MCF 10A (cell line): Measurements from ENCODE around the gene SHCBP1L. TPM values are rescaled to one million over a fixed set of nuclear protein-coding genes. Genes with fewer than 3 reads are reported as not detected.
A peak's percentile ranks its signal among the peaks of the same experiment; 100 is the strongest.

Experiments
- BruUV-seq: library from RNA; stranded (reverse); fragments of 400-500 nt; replicated peaks from 2 replicates; lab custom pipeline; 2021; lab: Mats Ljungman, UMichigan
- CTCF ChIA-PET: fragments of 300-600 bp; sonication (Branson Sonifier 250); formaldehyde crosslinking; extraction: SDS; loops from one replicate; lab custom pipeline; 2021; ENCODE audit warnings: antibody characterized with exemption, inconsistent platforms; lab: Yijun Ruan, JAX
- POLR2A ChIA-PET: fragments of 300-600, 350-650 bp; sonication (Branson Sonifier 250); formaldehyde crosslinking; extraction: SDS; loops from one replicate; lab custom pipeline; 2020; ENCODE audit warnings: antibody characterized with exemption, inconsistent platforms; lab: Yijun Ruan, JAX
- DNase-seq: peaks from one replicate; pipeline ENCODE4 v3.0.0-alpha.2; 2018; ENCODE audit not compliant: unreplicated experiment
- H3K27ac Mint-ChIP-seq: one replicate; pipeline ENCODE4 v1.8.0; 2022; ENCODE audit warnings: mild to moderate bottlenecking, low read depth, mixed read lengths; ENCODE audit not compliant: unreplicated experiment
- H3K27me3 Mint-ChIP-seq: one replicate; pipeline ENCODE4 v1.8.0; 2022; ENCODE audit warnings: mixed read lengths; ENCODE audit not compliant: insufficient read depth, unreplicated experiment
- H3K36me3 Mint-ChIP-seq: one replicate; pipeline ENCODE4 v1.8.0; 2022; ENCODE audit warnings: mild to moderate bottlenecking, moderate library complexity, mixed read lengths; ENCODE audit not compliant: insufficient read depth, unreplicated experiment
- H3K4me1 Mint-ChIP-seq: one replicate; pipeline ENCODE4 v1.8.0; 2022; ENCODE audit warnings: mixed read lengths; ENCODE audit not compliant: insufficient read depth, unreplicated experiment
- H3K4me3 Mint-ChIP-seq: one replicate; pipeline ENCODE4 v1.8.0; 2022; ENCODE audit warnings: mild to moderate bottlenecking, moderate library complexity, mixed read lengths; ENCODE audit not compliant: unreplicated experiment
- H3K9me3 Mint-ChIP-seq: one replicate; pipeline ENCODE4 v1.8.0; 2022; ENCODE audit warnings: mixed read lengths; ENCODE audit not compliant: unreplicated experiment
- intact Hi-C: fragments of 100-400 bp; cut with micrococcal nuclease; formaldehyde crosslinking; loops from 2 replicates; pipeline ENCODE4 v1.14.1; 2022
- total RNA-seq: library from RNA; stranded (reverse); gene quantifications from 2 replicates; pipeline ENCODE4 v1.2.3, GENCODE V29; 2022
- TF ChIP-seq, protein P1 (sequence below): fragments of 200-600 bp; IDR thresholded peaks from one replicate; pipeline ENCODE4 v1.8.0; 2022; ENCODE audit warnings: antibody characterized with exemption, mild to moderate bottlenecking; ENCODE audit not compliant: unreplicated experiment

SHCBP1L gene
- total RNA-seq, 1 experiment from 2014 or later: not detected

- H3K36me3 Mint-ChIP-seq: no peaks in the 10 kb centered on the region
- CTCF ChIA-PET: no interaction called here
- no peak overlapping the region for H3K4me3 Mint-ChIP-seq
- TF ChIP-seq, protein P1, sequence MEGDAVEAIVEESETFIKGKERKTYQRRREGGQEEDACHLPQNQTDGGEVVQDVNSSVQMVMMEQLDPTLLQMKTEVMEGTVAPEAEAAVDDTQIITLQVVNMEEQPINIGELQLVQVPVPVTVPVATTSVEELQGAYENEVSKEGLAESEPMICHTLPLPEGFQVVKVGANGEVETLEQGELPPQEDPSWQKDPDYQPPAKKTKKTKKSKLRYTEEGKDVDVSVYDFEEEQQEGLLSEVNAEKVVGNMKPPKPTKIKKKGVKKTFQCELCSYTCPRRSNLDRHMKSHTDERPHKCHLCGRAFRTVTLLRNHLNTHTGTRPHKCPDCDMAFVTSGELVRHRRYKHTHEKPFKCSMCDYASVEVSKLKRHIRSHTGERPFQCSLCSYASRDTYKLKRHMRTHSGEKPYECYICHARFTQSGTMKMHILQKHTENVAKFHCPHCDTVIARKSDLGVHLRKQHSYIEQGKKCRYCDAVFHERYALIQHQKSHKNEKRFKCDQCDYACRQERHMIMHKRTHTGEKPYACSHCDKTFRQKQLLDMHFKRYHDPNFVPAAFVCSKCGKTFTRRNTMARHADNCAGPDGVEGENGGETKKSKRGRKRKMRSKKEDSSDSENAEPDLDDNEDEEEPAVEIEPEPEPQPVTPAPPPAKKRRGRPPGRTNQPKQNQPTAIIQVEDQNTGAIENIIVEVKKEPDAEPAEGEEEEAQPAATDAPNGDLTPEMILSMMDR: no peak
- DNase-seq: no peak
- BruUV-seq: no TSS peak
- H3K9me3 Mint-ChIP-seq: no peaks in the 10 kb centered on the region
- H3K27ac Mint-ChIP-seq: no peak overlapping the region
- intact Hi-C loops: no loop called here
- H3K4me1 Mint-ChIP-seq: peaks cover 14% of the 10 kb centered on the region
- no peaks in the 10 kb centered on the region for H3K27me3 Mint-ChIP-seq
- POLR2A ChIA-PET: interaction anchor here (1.0 kb wide), 1 partner anchor 324 kb away, joined by 3 read pairs; no protein-coding TSS in a partner anchor
Measured at GRCh38 chr1:182957902-182958395, 5.0 kb upstream of the SHCBP1L start.

DNA sequence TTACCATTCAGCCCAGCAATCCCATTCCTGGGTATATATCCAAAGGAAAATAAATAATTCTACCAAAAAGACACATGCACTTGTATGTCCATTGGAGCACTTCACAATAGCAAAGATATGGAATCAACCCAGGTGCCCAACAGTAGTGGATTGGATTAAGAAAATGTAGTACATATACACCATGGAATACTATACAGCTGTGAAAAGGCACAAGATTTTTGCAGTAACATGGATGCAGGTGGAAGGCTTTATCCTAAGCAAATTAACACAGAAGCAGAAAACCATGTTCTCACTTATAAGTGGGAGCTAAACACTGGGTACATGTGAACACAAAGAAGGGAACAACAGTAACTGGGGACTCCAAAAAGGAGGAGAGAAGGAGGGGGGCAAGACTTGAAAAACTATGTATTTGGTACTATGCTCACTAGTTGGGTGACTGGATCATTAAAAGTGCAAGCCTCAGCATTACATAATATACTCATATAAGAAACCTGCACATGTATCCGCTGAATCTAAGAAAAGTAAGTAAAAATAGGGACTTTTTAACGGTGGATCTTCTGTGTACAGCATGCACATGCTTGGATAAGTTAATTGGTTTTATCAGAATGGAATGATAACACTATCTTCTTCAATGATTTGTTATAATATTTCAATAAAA is 3.9 kb upstream of the SHCBP1L start:
- no peak overlapping the region for H3K27ac Mint-ChIP-seq
- POLR2A ChIA-PET: no interaction called here
- no peak for DNase-seq

GRCh38 chr1:182955596-182956588 is 2.9 kb upstream of the SHCBP1L start:
- ChIA-PET CTCF (interaction anchor here (0.6 to 2.0 kb wide), 3 partner anchors 224 to 362 kb away, joined by 3 to 11 read pairs (median 7); no protein-coding TSS in a partner anchor), POLR2A (interaction anchor here (0.7 to 1.0 kb wide), 2 partner anchors 15 to 189 kb away, joined by 3 read pairs; no protein-coding TSS in a partner anchor)
- DNase-seq: peak; percentile 73

More for the DNA sequence above, 3.9 kb upstream of the SHCBP1L start:
- BruUV-seq: no TSS peak
- Mint-ChIP-seq H3K4me3 (no peak overlapping the region), H3K36me3 (no peaks in the 10 kb centered on the region), H3K9me3 (no peaks in the 10 kb centered on the region), H3K27me3 (no peaks in the 10 kb centered on the region), H3K4me1 (peaks cover 5% of the 10 kb centered on the region)
- CTCF ChIA-PET: interaction anchor here (0.6 kb wide), 1 partner anchor 223 kb away, joined by 3 read pairs; no protein-coding TSS in a partner anchor
- intact Hi-C loops: no loop called here
- TF ChIP-seq, protein P1: no peak

More at GRCh38 chr1:182955596-182956588, 2.9 kb upstream of the SHCBP1L start:
- Mint-ChIP-seq H3K4me3 (no peak overlapping the region), H3K36me3 (no peaks in the 10 kb centered on the region), H3K27me3 (no peaks in the 10 kb centered on the region), H3K27ac (no peak overlapping the region), H3K9me3 (no peaks in the 10 kb centered on the region), H3K4me1 (peaks cover 5% of the 10 kb centered on the region)
- no TSS peak for BruUV-seq
- TF ChIP-seq, protein P1: no peak
- intact Hi-C loops: no loop called here
